HG03457 (cell line): Measurements from ENCODE around the gene SLC1A3.

ENCODE experiments used
- ATAC-seq: cut with Tn5 transposase; IDR thresholded peaks from one replicate; pipeline ENCODE4 v1.9.1; 2021; ENCODE audit warnings: moderate number of reproducible peaks; ENCODE audit not compliant: unreplicated experiment

The SLC1A3 gene

GRCh38 chr5:36654564-36654963, 48.2 kb downstream of the SLC1A3 start:
- ATAC-seq, result no peak

DNA sequence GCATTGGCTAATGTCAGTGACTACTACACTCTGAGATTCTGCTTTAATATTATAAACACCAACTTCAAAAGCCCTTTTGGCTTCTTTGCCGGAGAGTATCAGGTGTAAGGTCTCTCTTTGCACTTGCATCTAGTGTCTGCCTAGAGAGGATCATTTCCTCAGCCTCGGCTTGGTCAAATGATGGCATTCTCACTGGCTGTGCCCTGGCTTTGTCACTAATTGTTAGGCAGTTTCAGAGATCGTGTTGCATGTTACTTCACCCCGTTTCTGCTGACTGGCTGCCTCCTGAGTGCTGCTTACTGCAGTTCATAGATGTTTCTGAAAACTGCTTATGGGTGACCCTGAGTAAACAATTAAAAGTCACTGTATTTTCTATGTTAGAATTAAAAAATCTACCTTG, 48.8 kb downstream of the SLC1A3 start:
- no peak for ATAC-seq

DNA sequence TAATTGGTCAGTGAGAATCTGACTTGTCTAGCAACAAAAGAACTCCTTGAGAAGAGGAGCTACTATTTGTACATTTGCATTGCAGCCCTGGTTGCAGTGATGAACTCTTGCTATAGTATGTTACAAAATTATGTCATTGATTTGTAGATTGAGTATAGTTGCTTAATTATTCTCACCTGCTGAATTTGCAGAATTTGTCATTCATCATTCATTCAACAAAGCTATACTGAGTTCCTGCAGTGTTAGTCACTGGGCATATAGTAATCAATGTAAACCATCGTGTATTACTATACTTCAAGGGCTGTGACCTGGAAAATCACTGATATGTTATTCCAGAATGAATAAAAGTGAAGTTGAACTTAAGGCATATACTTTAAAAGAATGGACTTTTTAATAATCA, 50.1 kb downstream of the SLC1A3 start:
- no peak for ATAC-seq

GRCh38 chr5:36657563-36657995, 51.2 kb downstream of the SLC1A3 start:
- no peak for ATAC-seq

DNA sequence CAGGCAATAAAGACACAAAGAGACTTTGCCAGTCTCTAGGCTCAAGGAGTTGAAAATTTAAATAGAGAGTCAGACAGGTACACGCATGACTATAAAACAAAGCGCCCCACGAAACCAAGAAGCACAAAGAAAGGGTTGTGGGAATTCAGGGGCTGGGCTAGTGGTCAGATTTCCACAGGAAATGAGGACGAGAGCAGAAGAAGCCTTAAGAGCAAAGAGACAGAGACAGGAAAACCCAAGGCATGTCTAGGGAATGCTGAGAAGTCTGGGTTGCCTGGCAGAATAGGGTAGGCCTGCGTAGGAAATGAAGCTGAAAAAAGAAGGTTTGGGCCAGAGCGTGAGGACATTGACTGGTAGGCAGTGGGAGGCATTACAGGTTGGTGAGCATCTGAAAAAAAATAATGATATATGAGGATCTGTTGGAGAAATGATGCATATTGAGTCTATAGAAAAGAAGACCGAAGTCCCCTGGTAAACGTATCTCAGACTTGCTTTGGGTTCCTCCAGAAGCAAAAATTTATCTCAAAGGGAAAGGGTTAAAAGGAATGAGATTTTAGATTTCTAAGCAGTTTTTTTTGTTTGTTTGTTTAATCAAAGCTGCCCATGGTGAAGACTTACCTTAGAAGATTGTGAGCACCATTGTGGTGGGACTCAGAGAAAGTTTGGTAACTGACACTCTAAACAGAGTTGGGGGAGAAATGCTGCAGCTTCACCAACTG, 51.8 kb downstream of the SLC1A3 start:
- ATAC-seq, result no peak

DNA sequence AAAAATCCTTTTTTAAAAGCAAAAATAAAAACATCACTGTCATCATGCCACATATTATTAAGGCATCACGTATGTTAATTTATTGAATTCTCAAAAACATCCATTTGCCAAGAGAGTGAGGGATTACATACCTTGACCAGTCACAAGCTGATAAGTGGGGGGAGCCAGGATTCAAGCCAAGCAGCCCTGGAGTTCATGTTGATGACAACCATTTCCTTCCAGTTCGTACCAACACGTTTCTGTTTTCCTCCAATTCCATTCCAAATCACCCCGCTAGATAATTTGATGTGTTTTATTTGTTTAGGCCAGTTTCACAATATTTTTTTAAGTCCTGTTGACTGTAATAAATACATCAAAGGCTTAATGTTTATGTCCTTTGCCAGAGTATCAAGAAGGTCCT, 53.0 kb downstream of the SLC1A3 start:
- ATAC-seq, result no peak

GRCh38 chr5:36660397-36661049, 54.1 kb downstream of the SLC1A3 start:
- ATAC-seq, result no peak

- ATAC-seq, result no peak
These were observed 55.2 kb downstream of the SLC1A3 start for GRCh38 chr5:36661456-36662220.

DNA sequence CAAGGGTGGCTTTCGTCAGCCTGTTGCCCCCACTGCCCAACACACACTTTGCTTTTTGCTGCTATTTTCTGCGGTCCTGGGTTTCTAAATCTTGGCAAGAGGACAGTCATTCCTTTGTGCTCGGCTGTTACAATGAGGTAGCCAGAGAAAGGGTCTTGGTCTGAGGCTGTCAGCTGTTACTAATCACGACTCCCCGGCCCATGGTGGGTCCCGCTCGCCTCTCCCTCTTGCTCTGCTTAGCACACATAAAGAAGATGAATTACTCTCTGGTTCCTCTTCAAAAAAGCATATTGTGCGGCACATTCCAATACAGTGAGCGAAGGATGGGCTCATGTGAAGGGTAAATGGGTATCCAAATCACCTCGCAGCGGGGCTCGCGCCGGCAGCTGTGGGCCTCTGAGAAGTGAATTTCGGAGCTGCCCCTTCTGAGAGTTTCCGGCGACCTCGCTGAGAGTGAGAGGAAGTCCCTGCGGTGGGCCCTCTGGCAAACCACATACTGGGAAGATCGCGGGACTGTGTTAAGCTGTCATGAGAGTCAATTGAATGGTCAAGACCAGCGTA, 56.0 kb downstream of the SLC1A3 start:
- no peak for ATAC-seq

DNA sequence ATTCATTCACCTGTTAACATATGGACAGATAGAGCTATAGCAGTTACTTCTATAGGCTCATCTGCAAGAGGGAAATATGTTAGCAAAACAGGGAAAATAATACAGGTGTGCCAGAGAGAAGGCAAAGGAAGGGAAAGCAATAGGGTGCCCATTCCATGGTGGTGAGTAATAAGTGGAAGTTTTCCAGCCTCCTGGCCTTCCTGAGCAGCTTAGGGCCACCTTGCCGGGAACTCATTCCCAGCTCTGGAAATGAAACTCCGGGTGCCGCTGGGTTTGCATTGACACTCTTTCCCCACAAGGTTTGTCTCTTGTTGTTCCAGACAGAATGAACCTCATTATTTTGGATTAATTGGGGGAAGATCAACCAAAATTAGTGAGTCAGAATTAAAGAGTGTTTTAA, 58.4 kb downstream of the SLC1A3 start:
- ATAC-seq, result no peak

DNA sequence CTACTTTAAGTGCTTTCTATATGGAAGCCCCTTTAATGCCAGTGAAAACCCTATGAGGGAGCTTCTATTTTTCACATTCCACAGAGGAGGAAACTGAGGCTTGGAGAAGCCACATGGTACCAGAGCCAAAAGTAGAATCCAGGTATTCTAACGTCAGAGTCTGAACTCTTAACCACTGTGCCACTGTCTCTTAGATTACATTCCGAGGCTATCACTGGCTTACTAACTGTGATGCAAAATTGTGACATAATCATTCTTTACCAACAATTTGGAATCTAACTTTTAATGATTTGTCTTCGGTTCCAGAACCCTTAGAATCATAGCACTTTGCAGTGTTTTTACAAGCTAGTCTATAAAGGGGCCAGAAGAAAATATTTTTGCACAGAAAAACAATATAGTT, 59.2 kb downstream of the SLC1A3 start:
- no peak for ATAC-seq

- no peak for ATAC-seq
These were observed 59.9 kb downstream of the SLC1A3 start for GRCh38 chr5:36666274-36666673.

DNA sequence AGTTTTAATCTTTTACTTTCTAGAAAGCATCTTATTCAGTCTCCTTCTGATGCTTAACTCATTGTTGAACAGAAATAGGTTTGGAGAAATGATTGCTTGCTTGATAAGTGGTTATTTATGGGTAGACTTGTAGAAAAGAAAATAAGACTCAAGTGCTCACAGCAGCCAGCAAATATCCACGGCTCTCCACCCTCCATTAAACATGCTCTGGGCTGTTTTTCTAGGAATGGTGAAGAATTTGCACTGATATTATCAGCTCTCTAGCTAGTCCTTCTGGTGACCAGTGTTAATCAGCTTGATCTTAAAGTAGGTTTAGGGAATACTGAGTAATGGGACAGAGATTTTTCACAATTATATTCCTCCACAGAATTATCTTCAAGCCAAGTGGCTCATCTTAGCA, 60.6 kb downstream of the SLC1A3 start:
- no peak for ATAC-seq

DNA sequence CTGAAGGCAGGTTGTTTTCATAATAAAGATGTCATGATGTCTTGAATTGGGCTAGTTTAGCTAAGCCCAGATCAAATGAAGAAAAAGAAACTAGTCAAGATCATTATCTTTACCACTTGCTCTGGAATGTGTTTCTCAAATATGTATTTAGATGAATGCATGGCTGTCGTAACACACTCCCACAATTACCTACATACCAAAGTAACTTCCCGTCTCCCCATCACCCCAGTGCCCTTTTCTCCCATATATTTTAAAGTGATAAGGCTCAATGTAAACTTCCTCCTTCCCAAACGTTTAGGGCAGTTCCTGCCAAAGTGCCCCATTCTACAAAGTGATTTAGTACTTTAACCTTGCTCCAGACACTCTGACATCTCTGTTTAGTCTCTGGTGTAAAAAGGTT, 61.4 kb downstream of the SLC1A3 start:
- ATAC-seq, result no peak

- ATAC-seq, result no peak
These were observed 62.7 kb downstream of the SLC1A3 start for GRCh38 chr5:36669015-36669651.

DNA sequence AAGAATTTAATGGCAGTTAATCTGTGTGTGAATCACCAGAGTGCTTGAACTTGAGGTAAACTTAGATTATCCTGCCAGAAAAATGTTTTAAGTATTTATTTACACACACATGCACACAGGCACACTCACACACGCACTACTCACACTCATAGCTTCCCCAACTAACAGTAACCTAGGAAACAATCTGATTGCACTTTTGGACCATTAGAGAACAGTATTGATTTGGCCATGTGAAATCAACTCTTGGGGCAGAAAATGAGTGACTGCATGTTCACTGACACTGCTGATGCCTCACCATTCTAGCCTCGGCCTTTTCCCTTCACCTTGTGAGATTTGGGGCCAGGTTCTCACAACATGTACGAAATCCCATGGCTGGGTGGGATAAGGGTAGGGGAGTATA, 64.1 kb downstream of the SLC1A3 start:
- no peak for ATAC-seq

- ATAC-seq, result no peak
These were observed 68.9 kb downstream of the SLC1A3 start for GRCh38 chr5:36675282-36675681.

DNA sequence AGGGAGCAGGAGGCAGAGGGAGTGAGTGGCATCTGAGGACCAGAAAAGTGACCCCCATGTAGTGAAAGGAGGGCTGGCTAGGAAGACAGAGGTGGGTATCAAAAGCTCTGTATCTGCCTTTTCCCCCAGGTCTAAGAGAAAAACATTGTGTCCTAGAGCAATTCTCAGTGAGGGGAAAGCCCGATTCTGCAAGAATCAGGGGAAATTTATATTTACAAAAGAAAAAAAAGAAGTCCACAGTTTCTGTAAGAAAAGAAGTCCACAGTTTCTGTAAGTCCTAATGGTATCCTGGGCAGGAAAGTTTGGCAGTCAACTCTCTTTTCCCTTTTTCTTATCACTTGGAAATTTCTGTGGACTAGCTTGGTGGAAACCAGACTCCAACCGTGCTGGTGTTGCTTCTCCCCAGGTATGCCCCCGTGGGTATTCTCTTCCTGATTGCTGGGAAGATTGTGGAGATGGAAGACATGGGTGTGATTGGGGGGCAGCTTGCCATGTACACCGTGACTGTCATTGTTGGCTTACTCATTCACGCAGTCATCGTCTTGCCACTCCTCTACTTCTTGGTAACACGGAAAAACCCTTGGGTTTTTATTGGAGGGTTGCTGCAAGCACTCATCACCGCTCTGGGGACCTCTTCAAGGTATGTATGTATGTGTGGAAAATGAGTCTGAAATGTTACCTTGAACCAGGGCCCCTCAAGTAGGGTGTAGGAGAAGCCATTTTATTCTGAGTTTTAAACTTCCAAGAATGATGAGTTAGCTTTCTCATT, 73.0 kb downstream of the SLC1A3 start:
- ATAC-seq, result no peak

GRCh38 chr5:36680066-36680465, 73.7 kb downstream of the SLC1A3 start:
- no peak for ATAC-seq

- ATAC-seq, result no peak
These were observed 75.3 kb downstream of the SLC1A3 start for GRCh38 chr5:36681711-36682110.
